Measurements from ENCODE around the gene TFF2.

Gene TFF2

GRCh38 chr21:42317826-42318746, 32.7 kb downstream of the TFF2 start:
- DNase-seq = no peak

GRCh38 chr21:42317341-42317741, 33.5 kb downstream of the TFF2 start:
- peak; percentile 37 for DNase-seq

- peak; percentile 45 for DNase-seq
Observed at GRCh38 chr21:42316891-42317290, 33.9 kb downstream of the TFF2 start.

GRCh38 chr21:42315296-42315891, 35.4 kb downstream of the TFF2 start, which contains the start of gene TFF3:
Gene TFF3, minus strand, starts transcription at chr21:42315409. Its CDS starts 35 bp downstream, at chr21:42315374.
- peak; percentile 88 for DNase-seq

- no peak for DNase-seq
Observed at GRCh38 chr21:42314616-42315295, 36.0 kb downstream of the TFF2 start.

GRCh38 chr21:42313501-42313969, 37.3 kb downstream of the TFF2 start:
- DNase-seq = no peak

GRCh38 chr21:42312626-42313104, 38.1 kb downstream of the TFF2 start:
- no peak for DNase-seq

- DNase-seq = no peak
Observed at GRCh38 chr21:42311816-42312625, 38.8 kb downstream of the TFF2 start.

- no peak for DNase-seq
Observed at GRCh38 chr21:42311160-42311559, 39.6 kb downstream of the TFF2 start.

GRCh38 chr21:42310411-42311001, 40.3 kb downstream of the TFF2 start:
- DNase-seq = no peak

- peak; percentile 23 for DNase-seq
Observed at GRCh38 chr21:42309753-42310213, 41.0 kb downstream of the TFF2 start.

- DNase-seq = no peak
Observed at GRCh38 chr21:42308914-42309752, 41.7 kb downstream of the TFF2 start.

GRCh38 chr21:42308161-42308913, 42.5 kb downstream of the TFF2 start:
- no peak for DNase-seq

- DNase-seq = no peak
Observed at GRCh38 chr21:42307106-42307505, 43.7 kb downstream of the TFF2 start.

GRCh38 chr21:42306366-42307035, 44.3 kb downstream of the TFF2 start:
- DNase-seq = no peak

- DNase-seq = no peak
Observed at GRCh38 chr21:42305707-42306147, 45.1 kb downstream of the TFF2 start.

GRCh38 chr21:42304556-42305454, 46.0 kb downstream of the TFF2 start:
- DNase-seq = no peak

- no peak for DNase-seq
Observed at GRCh38 chr21:42303443-42303842, 47.4 kb downstream of the TFF2 start.

All from NCI-H774 (cell line).